Ovary (tissue), 9 donors: Measurements from ENCODE around the gene TRIM59. TPM values are rescaled to one million over a fixed set of nuclear protein-coding genes. Genes with fewer than 3 reads are reported as not detected.

ENCODE experiments used
- DNase-seq, 5 donors: peaks; one replicate each; pipeline ENCODE4 v3.0.0-alpha.2; 2019 to 2020
- H3K27ac ChIP-seq, 2 donors: fragments of 200-600 bp; one replicate each; pipeline versions ENCODE4 v1.5.1 to v1.8.0; 2019 to 2022
- H3K27me3 ChIP-seq: fragments of 200-600 bp; one replicate; pipeline ENCODE4 v1.8.0; 2022
- H3K36me3 ChIP-seq: fragments of 200-600 bp; sonication (generic); one replicate; pipeline ENCODE4 v1.5.1; 2019
- H3K4me1 ChIP-seq: one replicate; pipeline ENCODE4 v1.8.1; 2013; ENCODE audit warnings: mild to moderate bottlenecking, moderate library complexity; ENCODE audit not compliant: insufficient read depth
- H3K4me3 ChIP-seq: fragments of 200-600 bp; sonication (generic); one replicate; pipeline ENCODE4 v1.5.1; 2017
- H3K9me3 ChIP-seq, 2 donors: fragments of 200-600 bp in 1 of 2; sonication (generic) in 1 of 2; one replicate each; pipeline versions ENCODE4 v1.5.1 to v1.8.1; 2013 to 2019; ENCODE audit warnings: mild to moderate bottlenecking in 1 of 2, moderate library complexity in 1 of 2
- EP300 ChIP-seq: sonication (generic); formaldehyde crosslinking; IDR thresholded peaks from one replicate; pipeline ENCODE4 v1.6.1; 2017; ENCODE audit warnings: antibody characterized with exemption
- POLR2A ChIP-seq: fragments of 450-650 bp; IDR thresholded peaks from one replicate; pipeline ENCODE4 v1.6.1; 2017; ENCODE audit warnings: antibody characterized with exemption, mild to moderate bottlenecking, moderate library complexity
- WGBS, 3 donors: extraction: QIAGEN DNeasy Blood & Tissue Kit in 1 of 3; methylation state at CpG; one replicate each; pipeline versions ENCODE4 v1.1.5 to v1.1.7; 2013 to 2017; 5-methylcytosine and 5-hydroxymethylcytosine counted together
- intact Hi-C, 4 donors: fragments of 100-400 bp; cut with DNase I; formaldehyde crosslinking; loops; one replicate each; pipeline versions ENCODE4 v1.11.0 to v1.15.1; 2022 to 2023
- polyA plus RNA-seq, 2 donors: library from polyadenylated mRNA; stranded (reverse); fragments of 200-250 nt in 1 of 2; fragments of 350-450 nt in 1 of 2; fragmentation: Illumina TruSeq in 1 of 2; extraction: RNeasy Lipid Tissue Mini Kit (QIAGEN cat#74804) in 1 of 2; gene quantifications; one replicate each; pipeline ENCODE4 v1.2.3, GENCODE V29; 2013 to 2014
- total RNA-seq, 7 donors: library from RNA; depleted of rRNA in 2 of 7; stranded (reverse); fragments of >200 nt in 2 of 7; fragmentation: NEBNext Ultra II Directional in 3 of 7; extraction: Animal tissue kit (Norgen Biotek cat#: 25700) in 3 of 7; gene quantifications; one replicate each; pipeline versions ENCODE4 v1.1.0 to v1.2.4, GENCODE V29; 2016 to 2023
- TF ChIP-seq, protein P1 (sequence below), 3 donors: fragments of 450-650 bp in 2 of 3; fragments of 200-600 bp in 1 of 3; IDR thresholded peaks; one replicate each; pipeline versions ENCODE4 v1.5.1 to v1.8.0; 2016 to 2022; ENCODE audit warnings: antibody characterized with exemption in 3 of 3, mild to moderate bottlenecking in 1 of 3
- donor health status: DM: no; HTN: no; CAD: no; lungs with moderate emphysema.
- donor health status: DM: no; HTN: no; CAD: no.
- donor health status: Bipolar disorder and iron deficiency.
- donor health status: DM: yes; HTN: yes; CAD: no.
- donor health status: DM: no; HTN: no; CAD: no.
- donor health status: DM: yes; HTN: yes; CAD: no.

Gene TRIM59
- total and polyA plus RNA-seq, 9 donors = 1.4 to 4.8 (median 2.1) TPM

DNA sequence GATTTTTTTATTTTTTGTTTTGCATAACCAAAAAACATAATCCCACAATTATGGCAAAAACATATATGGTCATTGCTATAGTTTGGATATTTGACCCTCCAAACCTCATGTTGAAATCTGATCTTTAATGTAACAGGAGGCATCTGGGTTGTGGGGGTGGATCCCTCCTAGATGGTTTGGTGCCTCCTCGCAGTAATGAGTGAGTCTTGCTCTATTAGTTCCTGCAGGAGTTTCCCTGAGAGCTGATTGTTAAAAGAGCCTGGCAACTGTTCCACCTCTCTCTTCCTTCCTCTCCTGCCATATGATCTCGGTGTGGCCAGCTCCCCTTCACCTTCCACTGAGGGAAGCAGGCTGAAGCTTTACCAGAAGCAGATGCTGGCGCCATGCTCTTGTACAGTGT lies 33.2 kb upstream of the TRIM59 start:
- 77 to 84% (median 82%) methylated on average over 3 of the region's 3 CpGs for WGBS, 3 donors

DNA sequence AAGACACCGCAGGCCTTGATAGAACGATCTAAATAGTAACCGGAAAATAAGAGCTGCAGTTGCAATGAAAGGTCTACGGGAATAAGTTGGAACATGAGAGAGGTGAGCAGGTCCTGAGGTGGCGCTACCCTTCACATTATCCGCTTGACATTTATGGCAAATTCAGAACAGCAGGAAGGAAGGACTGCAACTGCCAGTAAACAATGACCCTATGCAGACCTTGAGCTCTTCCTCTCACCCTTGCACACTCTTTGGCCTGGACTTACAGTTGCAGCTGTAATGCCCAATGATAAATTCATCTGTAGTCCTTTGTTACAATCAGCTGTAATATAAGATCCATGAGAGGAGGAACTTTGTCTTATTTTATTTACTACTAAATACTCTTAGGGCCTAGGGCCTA lies 32.3 kb upstream of the TRIM59 start:
- TF ChIP-seq EP300 (no peak), POLR2A (no peak)
- TF ChIP-seq, protein P1, sequence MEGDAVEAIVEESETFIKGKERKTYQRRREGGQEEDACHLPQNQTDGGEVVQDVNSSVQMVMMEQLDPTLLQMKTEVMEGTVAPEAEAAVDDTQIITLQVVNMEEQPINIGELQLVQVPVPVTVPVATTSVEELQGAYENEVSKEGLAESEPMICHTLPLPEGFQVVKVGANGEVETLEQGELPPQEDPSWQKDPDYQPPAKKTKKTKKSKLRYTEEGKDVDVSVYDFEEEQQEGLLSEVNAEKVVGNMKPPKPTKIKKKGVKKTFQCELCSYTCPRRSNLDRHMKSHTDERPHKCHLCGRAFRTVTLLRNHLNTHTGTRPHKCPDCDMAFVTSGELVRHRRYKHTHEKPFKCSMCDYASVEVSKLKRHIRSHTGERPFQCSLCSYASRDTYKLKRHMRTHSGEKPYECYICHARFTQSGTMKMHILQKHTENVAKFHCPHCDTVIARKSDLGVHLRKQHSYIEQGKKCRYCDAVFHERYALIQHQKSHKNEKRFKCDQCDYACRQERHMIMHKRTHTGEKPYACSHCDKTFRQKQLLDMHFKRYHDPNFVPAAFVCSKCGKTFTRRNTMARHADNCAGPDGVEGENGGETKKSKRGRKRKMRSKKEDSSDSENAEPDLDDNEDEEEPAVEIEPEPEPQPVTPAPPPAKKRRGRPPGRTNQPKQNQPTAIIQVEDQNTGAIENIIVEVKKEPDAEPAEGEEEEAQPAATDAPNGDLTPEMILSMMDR (IDR thresholded peaks at IDR 0.05) = no peak
- H3K27me3 ChIP-seq = no peaks in the 10 kb centered on the region
- H3K4me3 ChIP-seq = no peak overlapping the region
- no peak for DNase-seq
- no peaks in the 10 kb centered on the region for H3K36me3 ChIP-seq
- intact Hi-C loops = no loop called here
- no peaks in the 10 kb centered on the region for H3K9me3 ChIP-seq
- 89 to 93% (median 92%) methylated on average over 6 of the region's 6 CpGs for WGBS, 3 donors
- no peak overlapping the region for H3K27ac ChIP-seq
- H3K4me1 ChIP-seq = no peaks in the 10 kb centered on the region

More for the DNA sequence above, 33.2 kb upstream of the TRIM59 start:
- Histone ChIP-seq H3K27ac (no peak overlapping the region), H3K36me3 (no peaks in the 10 kb centered on the region), H3K4me3 (no peak overlapping the region), H3K9me3 (no peaks in the 10 kb centered on the region), H3K4me1 (no peaks in the 10 kb centered on the region), H3K27me3 (no peaks in the 10 kb centered on the region)
- no peak for DNase-seq
- intact Hi-C loops = no loop called here
- TF ChIP-seq POLR2A (no peak), EP300 (no peak)
- TF ChIP-seq, protein P1 (IDR thresholded peaks at IDR 0.05) = no peak

DNA sequence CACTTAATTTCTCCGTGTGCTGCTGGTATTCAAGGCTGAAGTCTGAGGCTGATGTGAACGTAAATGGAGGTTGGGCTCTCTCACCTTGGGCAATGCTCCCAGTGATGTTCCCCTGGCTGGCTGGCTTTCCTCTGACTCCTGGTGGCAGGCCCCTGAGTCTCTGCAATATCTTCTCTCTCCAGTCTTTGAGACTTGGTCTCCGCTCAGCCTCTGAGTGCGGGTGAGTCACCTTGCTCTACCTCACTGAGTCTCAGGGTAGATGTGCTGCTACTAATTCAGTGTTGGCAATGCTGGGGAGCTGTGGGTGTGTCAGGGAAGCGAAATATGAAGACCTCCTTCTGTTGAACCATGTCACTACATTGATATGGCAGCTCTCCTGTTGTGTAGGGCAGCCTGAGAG lies 31.3 kb upstream of the TRIM59 start:
- intact Hi-C loops = no loop called here
- H3K9me3 ChIP-seq = no peaks in the 10 kb centered on the region
- no peak overlapping the region for H3K27ac ChIP-seq
- H3K4me1 ChIP-seq = no peaks in the 10 kb centered on the region
- no peak overlapping the region for H3K4me3 ChIP-seq
- no peaks in the 10 kb centered on the region for H3K27me3 ChIP-seq
- DNase-seq = no peak
- no peaks in the 10 kb centered on the region for H3K36me3 ChIP-seq
- no peak for TF ChIP-seq POLR2A
- TF ChIP-seq, protein P1 (IDR thresholded peaks at IDR 0.05) = no peak
- TF ChIP-seq EP300 = no peak
- WGBS, 3 donors = 84 to 89% (median 87%) methylated on average over 5 of the region's 5 CpGs

DNA sequence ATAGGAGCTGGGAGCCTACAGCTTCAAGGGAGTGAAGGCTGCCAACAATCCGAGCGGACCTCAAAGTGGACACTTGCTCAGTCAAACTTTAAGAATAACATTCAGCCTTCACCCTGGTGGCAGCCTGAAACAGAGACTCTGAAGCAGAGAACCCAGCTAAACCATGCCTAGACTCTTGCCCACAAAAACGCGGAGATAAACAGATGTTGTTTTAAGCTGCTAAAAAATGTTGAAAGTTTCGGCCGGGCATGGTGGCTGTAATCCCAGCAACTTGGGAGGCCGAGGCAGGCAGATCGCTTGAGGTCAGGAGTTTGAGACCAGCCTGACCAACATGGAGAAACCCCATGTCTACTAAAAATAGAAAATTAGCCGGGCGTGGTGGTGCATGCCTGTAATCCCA lies 29.8 kb upstream of the TRIM59 start:
- H3K4me3 ChIP-seq = no peak overlapping the region
- no peaks in the 10 kb centered on the region for H3K4me1 ChIP-seq
- intact Hi-C loops = no loop called here
- no peaks in the 10 kb centered on the region for H3K27me3 ChIP-seq
- 86 to 93% (median 88%) methylated on average over 10 of the region's 10 CpGs for WGBS, 3 donors
- no peak for TF ChIP-seq POLR2A
- TF ChIP-seq, protein P1 (IDR thresholded peaks at IDR 0.05) = no peak
- no peak for TF ChIP-seq EP300
- H3K36me3 ChIP-seq = no peaks in the 10 kb centered on the region
- no peaks in the 10 kb centered on the region for H3K9me3 ChIP-seq
- no peak for DNase-seq
- no peak overlapping the region for H3K27ac ChIP-seq

DNA sequence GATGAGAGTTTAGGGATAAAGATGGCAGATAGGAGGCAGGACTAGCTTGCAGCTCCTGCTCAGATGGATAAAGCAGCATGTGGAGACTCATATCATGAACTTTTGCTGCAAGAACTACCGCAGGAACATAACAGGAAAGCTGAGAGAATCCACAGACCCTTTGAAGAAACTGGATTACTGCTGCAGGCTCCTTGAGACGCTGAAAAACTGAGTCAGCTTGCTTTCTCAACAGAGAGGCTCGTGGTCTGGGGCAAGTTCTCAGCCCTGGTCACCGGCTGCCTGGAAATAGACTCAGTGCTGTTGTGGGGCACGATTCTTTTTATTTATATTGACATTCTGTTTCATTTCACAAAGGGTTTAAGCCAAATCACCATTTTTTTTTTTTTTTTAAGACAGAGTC lies 28.8 kb upstream of the TRIM59 start:
- H3K4me1 ChIP-seq = no peaks in the 10 kb centered on the region
- no peaks in the 10 kb centered on the region for H3K27me3 ChIP-seq
- WGBS, 3 donors = 76 to 85% (median 83%) methylated on average over 5 of the region's 5 CpGs
- H3K36me3 ChIP-seq = no peaks in the 10 kb centered on the region
- no peak for DNase-seq
- H3K4me3 ChIP-seq = no peak overlapping the region
- H3K9me3 ChIP-seq = no peaks in the 10 kb centered on the region
- intact Hi-C loops = no loop called here
- H3K27ac ChIP-seq = no peak overlapping the region
- TF ChIP-seq, protein P1 (IDR thresholded peaks at IDR 0.05) = no peak
- no peak for TF ChIP-seq EP300
- no peak for TF ChIP-seq POLR2A
